ENCODE data around the gene MRPS7.

MRPS7 gene

DNA sequence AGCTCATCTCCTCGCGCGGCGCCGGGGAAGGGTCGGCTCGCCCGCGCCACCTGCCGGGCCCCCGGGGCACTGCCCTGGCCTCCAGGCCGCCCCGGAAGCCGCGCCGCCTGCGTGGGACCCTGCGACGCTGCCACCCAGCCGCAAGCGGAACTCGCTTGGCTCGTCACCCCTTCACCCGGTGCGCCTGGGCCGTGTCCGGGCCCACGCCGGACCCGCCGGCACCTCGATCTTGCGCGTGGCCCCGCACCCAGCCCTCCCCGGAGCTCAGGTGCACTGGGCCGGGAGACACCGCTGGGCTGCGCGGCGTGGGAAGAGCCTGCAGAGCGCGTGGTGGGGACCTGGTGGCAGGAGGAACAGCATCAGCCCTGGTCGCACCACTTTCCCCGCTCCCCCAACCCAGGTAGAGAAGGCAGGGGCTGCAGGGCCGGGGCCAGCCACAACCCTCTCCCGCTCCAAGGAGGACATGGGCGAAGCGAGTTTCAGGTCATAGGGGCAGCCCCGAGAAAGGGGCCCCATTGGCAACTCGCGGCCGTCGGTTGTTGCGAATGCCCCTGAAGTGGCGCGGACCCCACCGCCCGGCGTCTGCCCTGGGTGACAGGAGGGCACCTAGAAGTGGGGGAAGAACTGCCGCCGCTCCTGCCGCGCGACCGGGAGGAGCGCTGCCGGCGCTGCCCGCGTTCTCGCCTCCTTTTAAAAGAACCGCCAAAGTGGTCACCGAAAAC is 9.7 kb downstream of the MRPS7 start (continued):
- TF ChIP-seq, protein P1, sequence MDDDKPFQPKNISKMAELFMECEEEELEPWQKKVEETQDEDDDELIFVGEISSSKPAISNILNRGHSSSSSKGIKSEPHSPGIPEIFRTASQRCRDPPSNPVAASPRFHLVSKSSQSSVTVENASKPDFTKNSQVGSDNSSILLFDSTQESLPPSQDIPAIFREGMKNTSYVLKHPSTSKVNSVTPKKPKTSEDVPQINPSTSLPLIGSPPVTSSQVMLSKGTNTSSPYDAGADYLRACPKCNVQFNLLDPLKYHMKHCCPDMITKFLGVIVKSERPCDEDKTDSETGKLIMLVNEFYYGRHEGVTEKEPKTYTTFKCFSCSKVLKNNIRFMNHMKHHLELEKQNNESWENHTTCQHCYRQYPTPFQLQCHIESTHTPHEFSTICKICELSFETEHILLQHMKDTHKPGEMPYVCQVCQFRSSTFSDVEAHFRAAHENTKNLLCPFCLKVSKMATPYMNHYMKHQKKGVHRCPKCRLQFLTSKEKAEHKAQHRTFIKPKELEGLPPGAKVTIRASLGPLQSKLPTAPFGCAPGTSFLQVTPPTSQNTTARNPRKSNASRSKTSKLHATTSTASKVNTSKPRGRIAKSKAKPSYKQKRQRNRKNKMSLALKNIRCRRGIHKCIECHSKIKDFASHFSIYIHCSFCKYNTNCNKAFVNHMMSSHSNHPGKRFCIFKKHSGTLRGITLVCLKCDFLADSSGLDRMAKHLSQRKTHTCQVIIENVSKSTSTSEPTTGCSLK (tag by site-specific recombination; IDR thresholded peaks at IDR 0.05): no peak
- TF ChIP-seq ZIC2 (tag by site-specific recombination; IDR thresholded peaks at IDR 0.05) (no peak), ZBTB8A (tag by site-specific recombination; IDR thresholded peaks at IDR 0.05) (no peak), GLIS2 (tag by site-specific recombination; IDR thresholded peaks at IDR 0.05) (peak; percentile 40; the same call in 1 of the 2 replicates), ZNF223 (tag by site-specific recombination; IDR thresholded peaks at IDR 0.05) (no peak), ZNF621 (tag by site-specific recombination; IDR thresholded peaks at IDR 0.05) (no peak), ZNF560 (tag by site-specific recombination; IDR thresholded peaks at IDR 0.05; ENCODE audit: borderline replicate concordance) (no peak), HOXD13 (CRISPR knock-in tag; IDR thresholded peaks at IDR 0.05; ENCODE audit: borderline replicate concordance) (no peak), ZNF174 (tag by site-specific recombination; IDR thresholded peaks at IDR 0.05) (no peak), ZNF37A (tag by site-specific recombination; IDR thresholded peaks at IDR 0.05) (no peak), ZNF610 (tag by site-specific recombination; IDR thresholded peaks at IDR 0.05; ENCODE audit: borderline replicate concordance) (0 out of 2 replicates have a peak, but pooled peaks have one; percentile 50), ZNF791 (tag by site-specific recombination; IDR thresholded peaks at IDR 0.05) (no peak), REPIN1 (tag by site-specific recombination; IDR thresholded peaks at IDR 0.05; ENCODE audit: low read depth) (no peak), ZNF138 (tag by site-specific recombination; IDR thresholded peaks at IDR 0.05; ENCODE audit: borderline replicate concordance) (no peak), ZNF350 (tag by site-specific recombination; IDR thresholded peaks at IDR 0.05) (no peak), GLIS1 (tag by site-specific recombination; IDR thresholded peaks at IDR 0.05) (no peak), WT1 (tag by site-specific recombination; IDR thresholded peaks at IDR 0.05) (peak; percentile 41; the same call in 1 of the 2 replicates), ZNF707 (tag by site-specific recombination; IDR thresholded peaks at IDR 0.05) (no peak), ZNF112 (tag by site-specific recombination; IDR thresholded peaks at IDR 0.05) (no peak), EGR2 (tag by site-specific recombination; IDR thresholded peaks at IDR 0.05; ENCODE audit: low read depth) (0 out of 2 replicates have a peak, but pooled peaks have one; percentile 41), ZNF629 (tag by site-specific recombination; IDR thresholded peaks at IDR 0.05) (peak; percentile 33; the same call in 1 of the 2 replicates), ZSCAN23 (tag by site-specific recombination; IDR thresholded peaks at IDR 0.05) (no peak), GLI2 (tag by site-specific recombination; IDR thresholded peaks at IDR 0.05; ENCODE audit: borderline replicate concordance, low read depth) (no peak), ZNF596 (tag by site-specific recombination; IDR thresholded peaks at IDR 0.05) (no peak)
- TF ChIP-seq, protein P2, sequence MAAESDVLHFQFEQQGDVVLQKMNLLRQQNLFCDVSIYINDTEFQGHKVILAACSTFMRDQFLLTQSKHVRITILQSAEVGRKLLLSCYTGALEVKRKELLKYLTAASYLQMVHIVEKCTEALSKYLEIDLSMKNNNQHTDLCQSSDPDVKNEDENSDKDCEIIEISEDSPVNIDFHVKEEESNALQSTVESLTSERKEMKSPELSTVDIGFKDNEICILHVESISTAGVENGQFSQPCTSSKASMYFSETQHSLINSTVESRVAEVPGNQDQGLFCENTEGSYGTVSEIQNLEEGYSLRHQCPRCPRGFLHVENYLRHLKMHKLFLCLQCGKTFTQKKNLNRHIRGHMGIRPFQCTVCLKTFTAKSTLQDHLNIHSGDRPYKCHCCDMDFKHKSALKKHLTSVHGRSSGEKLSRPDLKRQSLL (tag by site-specific recombination; IDR thresholded peaks at IDR 0.05): no peak
- TF ChIP-seq, protein P3, sequence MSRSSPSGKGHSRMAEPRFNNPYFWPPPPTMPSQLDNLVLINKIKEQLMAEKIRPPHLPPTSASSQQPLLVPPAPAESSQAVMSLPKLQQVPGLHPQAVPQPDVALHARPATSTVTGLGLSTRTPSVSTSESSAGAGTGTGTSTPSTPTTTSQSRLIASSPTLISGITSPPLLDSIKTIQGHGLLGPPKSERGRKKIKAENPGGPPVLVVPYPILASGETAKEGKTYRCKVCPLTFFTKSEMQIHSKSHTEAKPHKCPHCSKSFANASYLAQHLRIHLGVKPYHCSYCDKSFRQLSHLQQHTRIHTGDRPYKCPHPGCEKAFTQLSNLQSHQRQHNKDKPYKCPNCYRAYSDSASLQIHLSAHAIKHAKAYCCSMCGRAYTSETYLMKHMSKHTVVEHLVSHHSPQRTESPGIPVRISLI (tag by site-specific recombination; IDR thresholded peaks at IDR 0.05): no peak

Measured in HEK293 (cell line).